GM19372 (cell line): ENCODE measurements around the gene ADK.

Source experiments
- ATAC-seq: cut with Tn5 transposase; IDR thresholded peaks from one replicate; pipeline ENCODE4 v1.9.1; 2021; ENCODE audit warnings: mild to moderate bottlenecking, low read depth, moderate library complexity; ENCODE audit not compliant: unreplicated experiment

ADK gene

GRCh38 chr10:74400186-74400585 is 249.2 kb downstream of the ADK start:
- no peak for ATAC-seq

GRCh38 chr10:74406006-74406405 is 255.0 kb downstream of the ADK start:
- no peak for ATAC-seq

GRCh38 chr10:74415146-74415839 is 264.3 kb downstream of the ADK start:
- no peak for ATAC-seq

GRCh38 chr10:74417397-74417796 is 266.4 kb downstream of the ADK start:
- no peak for ATAC-seq

GRCh38 chr10:74418285-74418872 is 267.4 kb downstream of the ADK start:
- ATAC-seq, result no peak

GRCh38 chr10:74419491-74419951 is 268.5 kb downstream of the ADK start:
- no peak for ATAC-seq

- ATAC-seq, result no peak
Observed at GRCh38 chr10:74419958-74420375, 268.9 kb downstream of the ADK start.

GRCh38 chr10:74424565-74424964 is 273.5 kb downstream of the ADK start:
- no peak for ATAC-seq

GRCh38 chr10:74425456-74426001 is 274.5 kb downstream of the ADK start:
- no peak for ATAC-seq

- no peak for ATAC-seq
Observed at GRCh38 chr10:74431816-74432215, 280.8 kb downstream of the ADK start.

GRCh38 chr10:74432841-74433594 is 282.0 kb downstream of the ADK start:
- ATAC-seq, result no peak

GRCh38 chr10:74433595-74433956 is 282.6 kb downstream of the ADK start:
- no peak for ATAC-seq

GRCh38 chr10:74433993-74434392 is 283.0 kb downstream of the ADK start:
- ATAC-seq, result no peak

- ATAC-seq, result no peak
Observed at GRCh38 chr10:74434547-74434946, 283.5 kb downstream of the ADK start.

GRCh38 chr10:74436523-74437170 is 285.6 kb downstream of the ADK start:
- ATAC-seq, result no peak

- ATAC-seq, result no peak
Observed at GRCh38 chr10:74437822-74438221, 286.8 kb downstream of the ADK start.

- no peak for ATAC-seq
Observed at GRCh38 chr10:74439213-74439612, 288.2 kb downstream of the ADK start.

GRCh38 chr10:74445493-74445892 is 294.5 kb downstream of the ADK start:
- no peak for ATAC-seq

- no peak for ATAC-seq
Observed at GRCh38 chr10:74450602-74451001, 299.6 kb downstream of the ADK start.

- no peak for ATAC-seq
Observed at GRCh38 chr10:74451127-74451829, 300.3 kb downstream of the ADK start.
